ENCODE results near the gene CDYL2. TPM values are rescaled to one million over a fixed set of nuclear protein-coding genes. Genes with fewer than 3 reads are reported as not detected.

Gene CDYL2
- total RNA-seq, 4 donors from 2014 or later: 0.80 to 2.8 (median 1.8) TPM

DNA sequence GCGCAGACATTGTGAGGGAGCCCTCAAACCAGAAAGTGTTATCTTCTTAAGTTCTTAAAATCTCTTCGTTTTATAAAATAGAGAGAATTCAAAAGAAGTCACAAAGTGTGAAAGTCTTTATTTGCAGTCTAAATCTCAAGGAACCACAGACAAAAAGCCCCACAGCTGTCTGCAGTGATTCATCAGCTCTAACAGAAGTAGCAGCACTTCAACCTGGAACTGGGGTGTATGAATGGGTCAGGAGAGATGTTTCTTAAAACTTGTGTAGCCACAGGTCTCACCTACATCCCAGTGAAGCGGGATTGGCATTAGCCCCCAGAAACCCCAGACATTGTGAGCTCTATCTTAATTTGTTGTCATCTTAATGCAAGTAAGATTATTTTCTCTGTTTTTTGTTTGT lies 61.1 kb downstream of the CDYL2 start:
- in situ Hi-C loops (cut with MboI; ENCODE audit: low sequenced_read_pairs in 4 of 4): no loop called here
- no peaks in the 10 kb centered on the region for H3K4me1 ChIP-seq
- no peak overlapping the region for H3K27ac ChIP-seq
- no peak for TF ChIP-seq POLR2A (IDR thresholded peaks at IDR 0.05)
- TF ChIP-seq, protein P1, sequence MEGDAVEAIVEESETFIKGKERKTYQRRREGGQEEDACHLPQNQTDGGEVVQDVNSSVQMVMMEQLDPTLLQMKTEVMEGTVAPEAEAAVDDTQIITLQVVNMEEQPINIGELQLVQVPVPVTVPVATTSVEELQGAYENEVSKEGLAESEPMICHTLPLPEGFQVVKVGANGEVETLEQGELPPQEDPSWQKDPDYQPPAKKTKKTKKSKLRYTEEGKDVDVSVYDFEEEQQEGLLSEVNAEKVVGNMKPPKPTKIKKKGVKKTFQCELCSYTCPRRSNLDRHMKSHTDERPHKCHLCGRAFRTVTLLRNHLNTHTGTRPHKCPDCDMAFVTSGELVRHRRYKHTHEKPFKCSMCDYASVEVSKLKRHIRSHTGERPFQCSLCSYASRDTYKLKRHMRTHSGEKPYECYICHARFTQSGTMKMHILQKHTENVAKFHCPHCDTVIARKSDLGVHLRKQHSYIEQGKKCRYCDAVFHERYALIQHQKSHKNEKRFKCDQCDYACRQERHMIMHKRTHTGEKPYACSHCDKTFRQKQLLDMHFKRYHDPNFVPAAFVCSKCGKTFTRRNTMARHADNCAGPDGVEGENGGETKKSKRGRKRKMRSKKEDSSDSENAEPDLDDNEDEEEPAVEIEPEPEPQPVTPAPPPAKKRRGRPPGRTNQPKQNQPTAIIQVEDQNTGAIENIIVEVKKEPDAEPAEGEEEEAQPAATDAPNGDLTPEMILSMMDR (IDR thresholded peaks at IDR 0.05 in 4 of 5, conservative IDR thresholded peaks at IDR 0.05 in 1 of 5): no peak
- intact Hi-C loops (cut with DNase I; ENCODE audit: low total_unique reads): no loop called here
- ATAC-seq (no peak), DNase-seq (no peak)
- no peak overlapping the region for H3K4me3 ChIP-seq
- H3K36me3 ChIP-seq: no peaks in the 10 kb centered on the region
- H3K9me3 ChIP-seq: no peaks in the 10 kb centered on the region
- H3K27me3 ChIP-seq: no peaks in the 10 kb centered on the region

DNA sequence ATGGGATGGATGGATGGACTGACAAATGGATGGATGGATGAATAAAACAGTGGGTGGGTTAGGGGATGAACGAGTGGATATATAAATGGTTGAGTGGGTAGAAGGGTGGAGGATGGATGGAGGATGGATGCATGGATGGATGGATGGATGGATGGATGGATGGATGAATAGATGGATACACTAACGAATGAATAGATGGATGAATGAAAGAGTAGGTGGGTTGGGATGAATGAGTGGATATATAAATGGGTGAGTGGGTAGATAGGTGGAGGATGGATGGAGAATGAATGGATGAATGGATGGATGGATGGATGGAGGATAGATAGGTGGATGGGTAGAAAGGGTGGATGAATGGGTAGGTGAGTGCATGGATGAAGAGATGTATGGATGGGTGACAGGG lies 62.1 kb downstream of the CDYL2 start:
- TF ChIP-seq, protein P1 (IDR thresholded peaks at IDR 0.05 in 4 of 5, conservative IDR thresholded peaks at IDR 0.05 in 1 of 5): no peak
- H3K4me1 ChIP-seq: no peaks in the 10 kb centered on the region
- H3K4me3 ChIP-seq: no peak overlapping the region
- intact Hi-C loops (cut with DNase I; ENCODE audit: low total_unique reads) (no loop called here), in situ Hi-C loops (cut with MboI; ENCODE audit: low sequenced_read_pairs in 4 of 4) (no loop called here)
- DNase-seq: no peak
- H3K9me3 ChIP-seq: no peaks in the 10 kb centered on the region
- no peak for ATAC-seq
- no peak overlapping the region for H3K27ac ChIP-seq
- no peaks in the 10 kb centered on the region for H3K36me3 ChIP-seq
- H3K27me3 ChIP-seq: no peaks in the 10 kb centered on the region

DNA sequence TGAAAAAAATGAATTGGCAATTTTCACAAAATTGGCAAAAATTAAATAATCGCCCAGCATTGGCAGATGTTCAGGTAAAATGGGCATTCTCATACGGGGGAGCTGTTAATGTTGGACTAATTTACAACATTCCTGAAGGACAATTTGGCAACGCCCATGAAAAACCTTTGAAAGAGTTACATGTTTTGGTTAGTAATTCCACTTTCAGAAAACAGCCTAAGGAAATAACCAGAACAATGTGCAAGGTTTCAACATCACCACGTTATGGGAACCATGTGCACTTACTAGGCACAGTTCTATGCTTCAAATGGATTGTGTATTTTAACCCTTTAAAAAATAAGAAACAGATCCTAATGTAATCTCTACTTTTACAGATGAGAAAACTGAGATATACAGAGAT lies 62.7 kb downstream of the CDYL2 start:
- H3K27me3 ChIP-seq: no peaks in the 10 kb centered on the region
- no peaks in the 10 kb centered on the region for H3K9me3 ChIP-seq
- intact Hi-C loops (cut with DNase I; ENCODE audit: low total_unique reads): no loop called here
- no peak overlapping the region for H3K4me3 ChIP-seq
- no peaks in the 10 kb centered on the region for H3K4me1 ChIP-seq
- DNase-seq (no peak), ATAC-seq (no peak)
- TF ChIP-seq, protein P1 (IDR thresholded peaks at IDR 0.05 in 4 of 5, conservative IDR thresholded peaks at IDR 0.05 in 1 of 5): no peak
- no peak for TF ChIP-seq POLR2A (IDR thresholded peaks at IDR 0.05)
- H3K36me3 ChIP-seq: no peaks in the 10 kb centered on the region
- H3K27ac ChIP-seq: no peak overlapping the region
- in situ Hi-C loops (cut with MboI; ENCODE audit: low sequenced_read_pairs in 4 of 4): no loop called here

DNA sequence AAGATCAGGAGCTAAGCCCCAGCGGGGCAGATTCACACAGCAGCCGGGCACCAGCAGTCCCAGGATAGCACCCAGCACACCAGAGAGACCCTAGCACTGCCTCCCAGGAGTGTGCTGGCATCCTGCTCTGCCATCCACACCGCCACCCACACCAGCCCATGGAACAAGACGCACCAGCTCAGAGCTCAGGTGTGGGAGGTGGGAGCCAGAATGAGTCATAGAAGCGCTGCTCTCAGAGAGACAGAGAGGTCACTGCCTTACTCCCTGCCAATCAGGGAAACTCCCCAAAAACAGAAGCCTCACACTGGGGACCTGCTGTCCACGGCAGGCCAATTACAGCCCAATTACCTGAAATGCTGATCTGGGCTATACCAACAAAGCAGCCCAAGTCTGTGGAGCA lies 64.9 kb downstream of the CDYL2 start:
- no peaks in the 10 kb centered on the region for H3K4me1 ChIP-seq
- H3K27ac ChIP-seq: no peak overlapping the region
- ATAC-seq (no peak), DNase-seq (no peak)
- in situ Hi-C loops (cut with MboI; ENCODE audit: low sequenced_read_pairs in 4 of 4): no loop called here
- H3K36me3 ChIP-seq: no peaks in the 10 kb centered on the region
- H3K27me3 ChIP-seq: no peaks in the 10 kb centered on the region
- intact Hi-C loops (cut with DNase I; ENCODE audit: low total_unique reads): no loop called here
- no peak overlapping the region for H3K4me3 ChIP-seq
- no peak for TF ChIP-seq POLR2A (IDR thresholded peaks at IDR 0.05)
- TF ChIP-seq, protein P1 (IDR thresholded peaks at IDR 0.05 in 4 of 5, conservative IDR thresholded peaks at IDR 0.05 in 1 of 5): no peak
- no peaks in the 10 kb centered on the region for H3K9me3 ChIP-seq

DNA sequence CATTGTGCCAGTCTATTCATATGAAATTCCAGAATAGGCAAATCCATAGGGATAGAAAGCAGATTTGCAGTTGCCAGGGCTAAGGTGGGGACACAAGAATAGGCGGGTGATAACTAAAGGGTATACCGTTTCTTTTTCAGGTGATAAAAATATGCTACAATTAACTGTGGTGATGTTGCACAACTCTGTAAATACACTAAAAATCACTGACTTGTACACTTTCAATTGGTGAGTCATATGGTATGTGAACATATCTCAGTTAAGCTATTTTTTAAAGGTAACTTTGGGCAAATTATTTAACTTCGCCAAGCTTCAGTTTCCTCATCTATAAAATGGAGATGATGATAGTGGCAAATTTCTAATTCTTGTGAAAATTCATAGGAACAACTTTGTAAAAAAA lies 65.9 kb downstream of the CDYL2 start:
- ATAC-seq (no peak), DNase-seq (no peak)
- H3K27me3 ChIP-seq: no peaks in the 10 kb centered on the region
- in situ Hi-C loops (cut with MboI; ENCODE audit: low sequenced_read_pairs in 4 of 4): no loop called here
- no peak overlapping the region for H3K4me3 ChIP-seq
- H3K27ac ChIP-seq: no peak overlapping the region
- no peaks in the 10 kb centered on the region for H3K36me3 ChIP-seq
- no peaks in the 10 kb centered on the region for H3K4me1 ChIP-seq
- intact Hi-C loops (cut with DNase I; ENCODE audit: low total_unique reads): no loop called here
- no peaks in the 10 kb centered on the region for H3K9me3 ChIP-seq
- TF ChIP-seq POLR2A (IDR thresholded peaks at IDR 0.05): no peak
- TF ChIP-seq, protein P1 (IDR thresholded peaks at IDR 0.05 in 4 of 5, conservative IDR thresholded peaks at IDR 0.05 in 1 of 5): no peak
